HuH-7.5 (cell line): ENCODE results near the gene AFF3.
"Not testable (repeated sequence)": the region's sequence is repeated elsewhere in the genome, so short reads cannot be mapped to it uniquely, and the experiment has no call there.

Experiments used
- DNase-seq: peaks from one replicate; pipeline ENCODE4 v3.0.0; 2011; ENCODE audit warnings: low spot score

AFF3 gene

GRCh38 chr2:100106460-100106859 lies 35.9 kb downstream of the AFF3 start:
- DNase-seq = peak; percentile 57

GRCh38 chr2:100105678-100106054 lies 36.7 kb downstream of the AFF3 start:
- DNase-seq = peak; percentile 41

GRCh38 chr2:100104718-100105677 lies 37.4 kb downstream of the AFF3 start:
- peak; percentile 39 for DNase-seq

GRCh38 chr2:100104265-100104664 lies 38.1 kb downstream of the AFF3 start:
- DNase-seq = not testable (repeated sequence)

- DNase-seq = not testable (repeated sequence)
These were observed 38.7 kb downstream of the AFF3 start for GRCh38 chr2:100103527-100104252.

- DNase-seq = not testable (repeated sequence)
These were observed 39.8 kb downstream of the AFF3 start for GRCh38 chr2:100102466-100103180.

GRCh38 chr2:100098855-100099254 lies 43.5 kb downstream of the AFF3 start:
- DNase-seq = not testable (repeated sequence)

GRCh38 chr2:100097611-100098294 lies 44.6 kb downstream of the AFF3 start:
- DNase-seq = not testable (repeated sequence)

- DNase-seq = not testable (repeated sequence)
These were observed 46.5 kb downstream of the AFF3 start for GRCh38 chr2:100095845-100096244.

- DNase-seq = not testable (repeated sequence)
These were observed 50.6 kb downstream of the AFF3 start for GRCh38 chr2:100091807-100092206.

GRCh38 chr2:100085744-100086143 lies 56.6 kb downstream of the AFF3 start:
- DNase-seq = not testable (repeated sequence)

- not testable (repeated sequence) for DNase-seq
These were observed 58.8 kb downstream of the AFF3 start for GRCh38 chr2:100083421-100084216.

- DNase-seq = not testable (repeated sequence)
These were observed 60.0 kb downstream of the AFF3 start for GRCh38 chr2:100082302-100082978.

GRCh38 chr2:100077935-100078334 lies 64.5 kb downstream of the AFF3 start:
- DNase-seq = no peak

- DNase-seq = no peak
These were observed 64.9 kb downstream of the AFF3 start for GRCh38 chr2:100077456-100077855.

GRCh38 chr2:100075532-100075931 lies 66.9 kb downstream of the AFF3 start:
- no peak for DNase-seq

- no peak for DNase-seq
These were observed 69.3 kb downstream of the AFF3 start for GRCh38 chr2:100073110-100073509.

GRCh38 chr2:100072503-100072902 lies 69.9 kb downstream of the AFF3 start:
- no peak for DNase-seq

- DNase-seq = no peak
These were observed 70.9 kb downstream of the AFF3 start for GRCh38 chr2:100071335-100072043.

- DNase-seq = no peak
These were observed 72.3 kb downstream of the AFF3 start for GRCh38 chr2:100070078-100070477.
